GM12878 (cell line): Measurements from ENCODE around the gene ATXN1. TPM values are rescaled to one million over a fixed set of nuclear protein-coding genes. Genes with fewer than 3 reads are reported as not detected.

Source experiments
- ATF7 ChIP-seq: fragments of 450-650 bp; IDR thresholded peaks from 2 replicates; pipeline ENCODE4 v1.6.1; 2016; ENCODE audit warnings: low read depth, mild to moderate bottlenecking
- CBX3 ChIP-seq: fragments of 200-600 bp; sonication (generic); IDR thresholded peaks from 2 replicates; pipeline ENCODE4 v1.6.1; 2016; ENCODE audit warnings: low read depth, borderline replicate concordance
- CBX5 ChIP-seq: sonication (generic); IDR thresholded peaks from 2 replicates; pipeline ENCODE4 v1.6.1; 2016; ENCODE audit warnings: low read depth, moderate library complexity, mild to moderate bottlenecking, inconsistent platforms
- DPF2 ChIP-seq: fragments of 450-650 bp; IDR thresholded peaks from 2 replicates; pipeline ENCODE4 v1.6.1; 2017; ENCODE audit warnings: mild to moderate bottlenecking
- EP300 ChIP-seq, 2 experiments: fragments of 150-350 bp in 1 of 2; IDR thresholded peaks; 2 replicates each; pipeline ENCODE4 v1.6.1; 2011 to 2012; ENCODE audit warnings: low read depth in 2 of 2, low read length in 2 of 2, borderline replicate concordance in 1 of 2, improper control_type of control experiment in 1 of 2, inconsistent platforms in 1 of 2; ENCODE audit not compliant: control insufficient read depth in 1 of 2
- GABPA ChIP-seq: IDR thresholded peaks from 2 replicates; pipeline ENCODE4 v1.6.1; 2014; ENCODE audit warnings: antibody characterized with exemption, low read depth, mild to moderate bottlenecking, inconsistent platforms
- HDAC2 ChIP-seq: fragments of 200-600 bp; sonication (generic); IDR thresholded peaks from 2 replicates; pipeline ENCODE4 v1.6.1; 2017
- RUNX3 ChIP-seq: IDR thresholded peaks from 2 replicates; pipeline ENCODE4 v1.6.1; 2012; ENCODE audit warnings: low read length, inconsistent platforms
- SMAD5 ChIP-seq: IDR thresholded peaks from 2 replicates; pipeline ENCODE4 v1.6.1; 2016; ENCODE audit warnings: antibody characterized with exemption, low read depth
- TCF7 ChIP-seq: IDR thresholded peaks from 2 replicates; pipeline ENCODE4 v1.6.1; 2014; ENCODE audit warnings: antibody characterized with exemption, borderline replicate concordance
- ZNF687 ChIP-seq: fragments of 450-650 bp; IDR thresholded peaks from 2 replicates; pipeline ENCODE4 v1.6.1; 2017; ENCODE audit warnings: mild to moderate bottlenecking, moderate library complexity
- polyA plus RNA-seq, 11 experiments: library from polyadenylated mRNA; depleted of rRNA in 4 of 11; unstranded in 6 of 11; stranded (reverse) in 5 of 11; fragments of >200 nt; fragmentation: Nextera tagmentation in 4 of 11; fragmentation: Illumina TruSeq in 1 of 11; extraction: Ambion mirVana in 4 of 11; extraction: Trizol in 1 of 11; gene quantifications; 1 replicate in 1 of 11; 2 replicates in 10 of 11; pipeline versions ENCODE4 v1.2.1 to v1.2.3, GENCODE V29; 2011 to 2016; ENCODE audit warnings: inconsistent platforms in 2 of 11, missing spikeins in 2 of 11, low read depth in 1 of 11
- total RNA-seq, 4 experiments: library from RNA; depleted of rRNA in 3 of 4; stranded (reverse); fragments of >200 nt in 3 of 4; fragmentation: Illumina TruSeq in 1 of 4; extraction: Trizol in 1 of 4; gene quantifications; 2 replicates each; pipeline versions ENCODE4 v1.2.1 to v1.2.3, GENCODE V29; 2013 to 2021
- TF ChIP-seq, protein P1 (sequence below): IDR thresholded peaks from 2 replicates; pipeline ENCODE4 v1.6.1; 2011; ENCODE audit warnings: mild to moderate bottlenecking, low read depth, low read length, moderate library complexity; ENCODE audit not compliant: insufficient replicate concordance
- TF ChIP-seq, protein P2 (sequence below): fragments of 450-650 bp; IDR thresholded peaks from 2 replicates; pipeline ENCODE4 v1.6.1; 2017; ENCODE audit warnings: mild to moderate bottlenecking
- TF ChIP-seq, protein P3 (sequence below): fragments of 450-650 bp; IDR thresholded peaks from 2 replicates; pipeline ENCODE4 v1.6.1; 2018; ENCODE audit warnings: borderline replicate concordance, mild to moderate bottlenecking; ENCODE audit not compliant: partially characterized antibody
- TF ChIP-seq, protein P4 (sequence below): IDR thresholded peaks from 2 replicates; pipeline ENCODE4 v1.6.1; 2012; ENCODE audit warnings: improper control_type of control experiment, low read depth, low read length; ENCODE audit not compliant: insufficient replicate concordance

Gene ATXN1
- total and polyA plus RNA-seq, 10 of the 15 experiments (the other 5 are each of a cell fraction or from before 2014, with no cell fraction given), result 12.2 to 51.2 (median 20.5) TPM

DNA sequence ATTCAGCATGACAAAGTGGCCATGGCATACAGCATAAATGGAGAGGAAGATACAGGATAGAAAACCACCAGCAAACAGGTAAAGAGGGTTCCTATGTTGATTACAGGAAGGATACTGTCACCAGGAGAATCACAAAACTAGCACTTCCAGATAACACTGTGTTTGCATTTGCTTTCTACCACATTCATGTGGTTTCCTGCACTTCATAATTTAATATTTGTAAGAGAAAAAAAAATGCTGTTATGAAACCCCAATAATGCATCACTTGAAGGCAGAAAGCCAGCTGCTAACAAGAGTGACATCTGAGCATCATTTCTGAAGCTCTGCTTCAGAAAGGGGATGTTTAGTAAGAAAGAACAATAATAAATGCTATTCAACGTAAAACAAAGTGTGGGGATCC is 106.6 kb downstream of the ATXN1 start (continued):
- TF ChIP-seq EP300 (IDR thresholded peaks at IDR 0.05; ENCODE audit: borderline replicate concordance in 1 of 2, control insufficient read depth in 1 of 2, low read depth in 2 of 2, low read length in 2 of 2) (peak; percentile 54 to 57; a peak in 2 of 4 replicates), CBX3 (no peak), DPF2 (0 out of 2 replicates have a peak, but pooled peaks have one; percentile 40), TCF7 (no peak), CBX5 (no peak), ATF7 (0 out of 2 replicates have a peak, but pooled peaks have one; percentile 50), SMAD5 (no peak), RUNX3 (peak; percentile 86), GABPA (no peak), HDAC2 (no peak), ZNF687 (no peak)
- TF ChIP-seq, protein P1, sequence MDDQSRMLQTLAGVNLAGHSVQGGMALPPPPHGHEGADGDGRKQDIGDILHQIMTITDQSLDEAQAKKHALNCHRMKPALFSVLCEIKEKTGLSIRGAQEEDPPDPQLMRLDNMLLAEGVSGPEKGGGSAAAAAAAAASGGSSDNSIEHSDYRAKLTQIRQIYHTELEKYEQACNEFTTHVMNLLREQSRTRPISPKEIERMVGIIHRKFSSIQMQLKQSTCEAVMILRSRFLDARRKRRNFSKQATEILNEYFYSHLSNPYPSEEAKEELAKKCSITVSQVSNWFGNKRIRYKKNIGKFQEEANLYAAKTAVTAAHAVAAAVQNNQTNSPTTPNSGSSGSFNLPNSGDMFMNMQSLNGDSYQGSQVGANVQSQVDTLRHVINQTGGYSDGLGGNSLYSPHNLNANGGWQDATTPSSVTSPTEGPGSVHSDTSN, result peak; percentile 75
- TF ChIP-seq, protein P2, sequence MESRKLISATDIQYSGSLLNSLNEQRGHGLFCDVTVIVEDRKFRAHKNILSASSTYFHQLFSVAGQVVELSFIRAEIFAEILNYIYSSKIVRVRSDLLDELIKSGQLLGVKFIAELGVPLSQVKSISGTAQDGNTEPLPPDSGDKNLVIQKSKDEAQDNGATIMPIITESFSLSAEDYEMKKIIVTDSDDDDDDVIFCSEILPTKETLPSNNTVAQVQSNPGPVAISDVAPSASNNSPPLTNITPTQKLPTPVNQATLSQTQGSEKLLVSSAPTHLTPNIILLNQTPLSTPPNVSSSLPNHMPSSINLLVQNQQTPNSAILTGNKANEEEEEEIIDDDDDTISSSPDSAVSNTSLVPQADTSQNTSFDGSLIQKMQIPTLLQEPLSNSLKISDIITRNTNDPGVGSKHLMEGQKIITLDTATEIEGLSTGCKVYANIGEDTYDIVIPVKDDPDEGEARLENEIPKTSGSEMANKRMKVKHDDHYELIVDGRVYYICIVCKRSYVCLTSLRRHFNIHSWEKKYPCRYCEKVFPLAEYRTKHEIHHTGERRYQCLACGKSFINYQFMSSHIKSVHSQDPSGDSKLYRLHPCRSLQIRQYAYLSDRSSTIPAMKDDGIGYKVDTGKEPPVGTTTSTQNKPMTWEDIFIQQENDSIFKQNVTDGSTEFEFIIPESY, result no peak
- TF ChIP-seq, protein P3, sequence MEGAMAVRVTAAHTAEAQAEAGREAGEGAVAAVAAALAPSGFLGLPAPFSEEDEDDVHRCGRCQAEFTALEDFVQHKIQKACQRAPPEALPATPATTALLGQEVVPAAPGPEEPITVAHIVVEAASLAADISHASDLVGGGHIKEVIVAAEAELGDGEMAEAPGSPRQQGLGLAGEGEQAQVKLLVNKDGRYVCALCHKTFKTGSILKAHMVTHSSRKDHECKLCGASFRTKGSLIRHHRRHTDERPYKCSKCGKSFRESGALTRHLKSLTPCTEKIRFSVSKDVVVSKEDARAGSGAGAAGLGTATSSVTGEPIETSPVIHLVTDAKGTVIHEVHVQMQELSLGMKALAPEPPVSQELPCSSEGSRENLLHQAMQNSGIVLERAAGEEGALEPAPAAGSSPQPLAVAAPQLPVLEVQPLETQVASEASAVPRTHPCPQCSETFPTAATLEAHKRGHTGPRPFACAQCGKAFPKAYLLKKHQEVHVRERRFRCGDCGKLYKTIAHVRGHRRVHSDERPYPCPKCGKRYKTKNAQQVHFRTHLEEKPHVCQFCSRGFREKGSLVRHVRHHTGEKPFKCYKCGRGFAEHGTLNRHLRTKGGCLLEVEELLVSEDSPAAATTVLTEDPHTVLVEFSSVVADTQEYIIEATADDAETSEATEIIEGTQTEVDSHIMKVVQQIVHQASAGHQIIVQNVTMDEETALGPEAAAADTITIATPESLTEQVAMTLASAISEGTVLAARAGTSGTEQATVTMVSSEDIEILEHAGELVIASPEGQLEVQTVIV, result no peak
- TF ChIP-seq, protein P4, sequence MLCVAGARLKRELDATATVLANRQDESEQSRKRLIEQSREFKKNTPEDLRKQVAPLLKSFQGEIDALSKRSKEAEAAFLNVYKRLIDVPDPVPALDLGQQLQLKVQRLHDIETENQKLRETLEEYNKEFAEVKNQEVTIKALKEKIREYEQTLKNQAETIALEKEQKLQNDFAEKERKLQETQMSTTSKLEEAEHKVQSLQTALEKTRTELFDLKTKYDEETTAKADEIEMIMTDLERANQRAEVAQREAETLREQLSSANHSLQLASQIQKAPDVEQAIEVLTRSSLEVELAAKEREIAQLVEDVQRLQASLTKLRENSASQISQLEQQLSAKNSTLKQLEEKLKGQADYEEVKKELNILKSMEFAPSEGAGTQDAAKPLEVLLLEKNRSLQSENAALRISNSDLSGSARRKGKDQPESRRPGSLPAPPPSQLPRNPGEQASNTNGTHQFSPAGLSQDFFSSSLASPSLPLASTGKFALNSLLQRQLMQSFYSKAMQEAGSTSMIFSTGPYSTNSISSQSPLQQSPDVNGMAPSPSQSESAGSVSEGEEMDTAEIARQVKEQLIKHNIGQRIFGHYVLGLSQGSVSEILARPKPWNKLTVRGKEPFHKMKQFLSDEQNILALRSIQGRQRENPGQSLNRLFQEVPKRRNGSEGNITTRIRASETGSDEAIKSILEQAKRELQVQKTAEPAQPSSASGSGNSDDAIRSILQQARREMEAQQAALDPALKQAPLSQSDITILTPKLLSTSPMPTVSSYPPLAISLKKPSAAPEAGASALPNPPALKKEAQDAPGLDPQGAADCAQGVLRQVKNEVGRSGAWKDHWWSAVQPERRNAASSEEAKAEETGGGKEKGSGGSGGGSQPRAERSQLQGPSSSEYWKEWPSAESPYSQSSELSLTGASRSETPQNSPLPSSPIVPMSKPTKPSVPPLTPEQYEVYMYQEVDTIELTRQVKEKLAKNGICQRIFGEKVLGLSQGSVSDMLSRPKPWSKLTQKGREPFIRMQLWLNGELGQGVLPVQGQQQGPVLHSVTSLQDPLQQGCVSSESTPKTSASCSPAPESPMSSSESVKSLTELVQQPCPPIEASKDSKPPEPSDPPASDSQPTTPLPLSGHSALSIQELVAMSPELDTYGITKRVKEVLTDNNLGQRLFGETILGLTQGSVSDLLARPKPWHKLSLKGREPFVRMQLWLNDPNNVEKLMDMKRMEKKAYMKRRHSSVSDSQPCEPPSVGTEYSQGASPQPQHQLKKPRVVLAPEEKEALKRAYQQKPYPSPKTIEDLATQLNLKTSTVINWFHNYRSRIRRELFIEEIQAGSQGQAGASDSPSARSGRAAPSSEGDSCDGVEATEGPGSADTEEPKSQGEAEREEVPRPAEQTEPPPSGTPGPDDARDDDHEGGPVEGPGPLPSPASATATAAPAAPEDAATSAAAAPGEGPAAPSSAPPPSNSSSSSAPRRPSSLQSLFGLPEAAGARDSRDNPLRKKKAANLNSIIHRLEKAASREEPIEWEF, result peak; percentile 61
